ENCODE measurements around the gene TATDN3. TPM values are rescaled to one million over a fixed set of nuclear protein-coding genes. Genes with fewer than 3 reads are reported as not detected.

Gene TATDN3
- total and polyA plus RNA-seq, 2 of the 8 experiments (the other 6 are each of a cell fraction or from before 2014, with no cell fraction given), result 6.9 to 19.4 TPM

DNA sequence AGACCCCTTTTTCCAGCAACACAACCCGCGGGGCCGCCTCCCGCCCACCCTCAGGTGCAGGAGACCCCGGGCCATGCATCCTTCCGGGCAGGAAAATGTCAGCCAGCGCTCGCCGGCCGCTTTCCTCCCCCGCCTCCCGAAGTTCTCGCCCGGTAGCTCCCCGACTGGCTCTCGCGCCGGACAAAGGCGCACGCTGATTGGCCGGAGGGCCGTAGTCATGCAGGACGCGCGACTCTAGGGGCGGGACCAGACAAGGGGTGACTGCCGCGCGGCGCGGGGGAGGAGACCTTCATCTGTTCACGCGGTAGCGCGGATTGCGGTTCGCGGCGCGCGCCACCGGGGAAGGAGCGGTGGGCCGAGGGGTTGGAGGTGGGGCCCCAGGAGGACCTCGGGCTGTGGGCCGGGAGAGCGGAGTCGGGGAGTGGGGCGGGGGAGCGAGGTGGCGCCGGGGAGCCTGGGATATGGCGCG, 66.3 kb downstream of the TATDN3 start, which contains the start of gene FLVCR1 (continued):
- TF ChIP-seq GTF2F1 (IDR thresholded peaks at IDR 0.05; ENCODE audit: borderline replicate concordance, low read depth, low read length) (no peak), CBX5 (IDR thresholded peaks at IDR 0.05; ENCODE audit: low read depth, low read length) (no peak), TAF1 (IDR thresholded peaks at IDR 0.05; ENCODE audit: low read depth, low read length) (peak; percentile 75), CHD2 (IDR thresholded peaks at IDR 0.05; ENCODE audit: low read length) (0 out of 2 replicates have a peak, but pooled peaks have one; percentile 59), SP4 (IDR thresholded peaks at IDR 0.05; ENCODE audit: low read length) (0 out of 2 replicates have a peak, but pooled peaks have one; percentile 43), SUZ12 (IDR thresholded peaks at IDR 0.05; ENCODE audit: low read length) (no peak), POLR2A (IDR thresholded peaks at IDR 0.05; ENCODE audit: control extremely low read depth in 1 of 2, low read depth in 2 of 2, low read length in 2 of 2) (peak; percentile 46 to 60; a peak in 2 of 3 replicates), TBP (IDR thresholded peaks at IDR 0.05; ENCODE audit: low read depth, low read length) (peak; percentile 72), CTBP2 (IDR thresholded peaks at IDR 0.05; ENCODE audit: borderline replicate concordance, insufficient read depth, insufficient read length, low read length) (no peak), JUND (IDR thresholded peaks at IDR 0.05; ENCODE audit: low read length) (no peak), ASH2L (IDR thresholded peaks at IDR 0.05; ENCODE audit: low read length) (peak; percentile 83), YY1 (IDR thresholded peaks at IDR 0.05; ENCODE audit: low read depth, low read length) (peak; percentile 48; the same call in 1 of the 2 replicates), ZNF274 (IDR thresholded peaks at IDR 0.05; ENCODE audit: borderline replicate concordance, extremely low read depth, low read length) (no peak), EZH2 (IDR thresholded peaks at IDR 0.05; ENCODE audit: low read depth, low read length, severe bottlenecking) (no peak), EGR1 (IDR thresholded peaks at IDR 0.05; ENCODE audit: borderline replicate concordance, low read depth, low read length) (peak; percentile 34; the same call in 1 of the 2 replicates), BACH1 (IDR thresholded peaks at IDR 0.05; ENCODE audit: low read length) (no peak), EP300 (IDR thresholded peaks at IDR 0.05; ENCODE audit: borderline replicate concordance in 1 of 2, low read depth in 2 of 2, low read length in 2 of 2) (no peak), SIN3A (conservative IDR thresholded peaks at IDR 0.05 in 1 of 2, IDR thresholded peaks at IDR 0.05 in 1 of 2; ENCODE audit: low read depth in 1 of 2, low read length in 2 of 2) (peak; percentile 14 to 41; a peak in 1 of 4 replicates), POLR2AphosphoS5 (IDR thresholded peaks at IDR 0.05; ENCODE audit: low read depth, low read length) (peak; percentile 54; the same call in 1 of the 2 replicates), SAP30 (IDR thresholded peaks at IDR 0.05; ENCODE audit: insufficient read depth, insufficient replicate concordance, low read length) (no peak)
- TF ChIP-seq, protein P1, sequence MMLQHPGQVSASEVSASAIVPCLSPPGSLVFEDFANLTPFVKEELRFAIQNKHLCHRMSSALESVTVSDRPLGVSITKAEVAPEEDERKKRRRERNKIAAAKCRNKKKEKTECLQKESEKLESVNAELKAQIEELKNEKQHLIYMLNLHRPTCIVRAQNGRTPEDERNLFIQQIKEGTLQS (IDR thresholded peaks at IDR 0.05; ENCODE audit: insufficient read depth, low read depth, low read length), result no peak
- TF ChIP-seq, protein P2, sequence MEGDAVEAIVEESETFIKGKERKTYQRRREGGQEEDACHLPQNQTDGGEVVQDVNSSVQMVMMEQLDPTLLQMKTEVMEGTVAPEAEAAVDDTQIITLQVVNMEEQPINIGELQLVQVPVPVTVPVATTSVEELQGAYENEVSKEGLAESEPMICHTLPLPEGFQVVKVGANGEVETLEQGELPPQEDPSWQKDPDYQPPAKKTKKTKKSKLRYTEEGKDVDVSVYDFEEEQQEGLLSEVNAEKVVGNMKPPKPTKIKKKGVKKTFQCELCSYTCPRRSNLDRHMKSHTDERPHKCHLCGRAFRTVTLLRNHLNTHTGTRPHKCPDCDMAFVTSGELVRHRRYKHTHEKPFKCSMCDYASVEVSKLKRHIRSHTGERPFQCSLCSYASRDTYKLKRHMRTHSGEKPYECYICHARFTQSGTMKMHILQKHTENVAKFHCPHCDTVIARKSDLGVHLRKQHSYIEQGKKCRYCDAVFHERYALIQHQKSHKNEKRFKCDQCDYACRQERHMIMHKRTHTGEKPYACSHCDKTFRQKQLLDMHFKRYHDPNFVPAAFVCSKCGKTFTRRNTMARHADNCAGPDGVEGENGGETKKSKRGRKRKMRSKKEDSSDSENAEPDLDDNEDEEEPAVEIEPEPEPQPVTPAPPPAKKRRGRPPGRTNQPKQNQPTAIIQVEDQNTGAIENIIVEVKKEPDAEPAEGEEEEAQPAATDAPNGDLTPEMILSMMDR (IDR thresholded peaks at IDR 0.05; ENCODE audit: control extremely low read depth in 1 of 3, insufficient read depth in 1 of 3, low read depth in 1 of 3, low read length in 3 of 3), result no peak
